OCI-LY1 (cell line): ENCODE data around the gene LRP1-AS.

Source experiments
- H2AFZ ChIP-seq: fragments of 200-600 bp; sonication (generic), shearing (Covaris generic); 2 replicates; pipeline ENCODE4 v1.6.0; 2014; ENCODE audit warnings: antibody characterized with exemption, mild to moderate bottlenecking, low read length
- H3F3A ChIP-seq: fragments of 200-600 bp; sonication (generic), shearing (Covaris generic); 2 replicates; pipeline ENCODE4 v1.6.0; 2014; ENCODE audit warnings: mild to moderate bottlenecking, antibody characterized with exemption, low read length, moderate library complexity; ENCODE audit not compliant: insufficient read depth
- H3K27ac ChIP-seq: fragments of 200-600 bp; sonication (generic); 2 replicates; pipeline ENCODE4 v1.5.1; 2014; ENCODE audit warnings: low read length, mixed run types, mild to moderate bottlenecking, low read depth; ENCODE audit not compliant: poor library complexity, severe bottlenecking
- H3K27me3 ChIP-seq: fragments of 200-600 bp; sonication (generic); 2 replicates; pipeline ENCODE4 v1.6.0; 2014; ENCODE audit warnings: antibody characterized with exemption, mild to moderate bottlenecking, low read length, moderate library complexity; ENCODE audit not compliant: insufficient read depth
- H3K36me3 ChIP-seq: fragments of 200-600 bp; sonication (generic); 2 replicates; pipeline ENCODE4 v1.6.1; 2014; ENCODE audit warnings: mild to moderate bottlenecking, antibody characterized with exemption, low read length, moderate library complexity, mixed read lengths; ENCODE audit not compliant: insufficient read depth
- H3K4me1 ChIP-seq: fragments of 200-600 bp; sonication (generic); 2 replicates; pipeline ENCODE4 v1.5.1; 2014; ENCODE audit warnings: mild to moderate bottlenecking, low read length, moderate library complexity; ENCODE audit not compliant: insufficient read depth, severe bottlenecking
- H3K4me2 ChIP-seq: fragments of 200-600 bp; sonication (generic), shearing (Covaris generic); 2 replicates; pipeline ENCODE4 v1.6.1; 2014; ENCODE audit warnings: low read length
- H3K4me3 ChIP-seq: fragments of 200-600 bp; sonication (generic); 2 replicates; pipeline ENCODE4 v1.5.1; 2014; ENCODE audit warnings: low read length, low read depth, mild to moderate bottlenecking, mixed read lengths; ENCODE audit not compliant: poor library complexity, severe bottlenecking
- H3K79me2 ChIP-seq: fragments of 200-600 bp; shearing (Covaris generic); 2 replicates; pipeline ENCODE4 v1.6.1; 2016; ENCODE audit warnings: mixed run types, low read length, mixed read lengths; ENCODE audit not compliant: insufficient read depth
- H3K9ac ChIP-seq: fragments of 200-600 bp; sonication (generic), shearing (Covaris generic); 2 replicates; pipeline ENCODE4 v1.6.1; 2014; ENCODE audit warnings: mild to moderate bottlenecking, low read length, mixed read lengths
- H3K9me2 ChIP-seq: fragments of 200-600 bp; sonication (generic), shearing (Covaris generic); 2 replicates; pipeline ENCODE4 v1.6.1; 2014; ENCODE audit warnings: low read depth, mild to moderate bottlenecking, low read length, mixed read lengths
- H3K9me3 ChIP-seq: fragments of 200-600 bp; shearing (Covaris generic); 2 replicates; pipeline ENCODE4 v1.6.1; 2014; ENCODE audit warnings: low read length, mixed read lengths
- H4K20me1 ChIP-seq: fragments of 200-600 bp; sonication (generic), shearing (Covaris generic); 2 replicates; pipeline ENCODE4 v1.6.0; 2016; ENCODE audit warnings: mild to moderate bottlenecking, low read length; ENCODE audit not compliant: insufficient read depth
- CTCF ChIP-seq: fragments of 200-600 bp; sonication (generic), shearing (Covaris generic); IDR thresholded peaks from 2 replicates; pipeline ENCODE4 v1.5.1; 2017; ENCODE audit warnings: mild to moderate bottlenecking, antibody characterized with exemption, low read length, moderate library complexity, mixed read lengths
- EZH2 ChIP-seq: fragments of 200-600 bp; sonication (generic), shearing (Covaris generic); IDR thresholded peaks from 2 replicates; pipeline ENCODE4 v1.8.0; 2017; ENCODE audit warnings: borderline replicate concordance, mixed run types, mild to moderate bottlenecking, antibody characterized with exemption, low read length, moderate library complexity, mixed read lengths

The LRP1-AS gene

GRCh38 chr12:57119294-57120085 lies 27.9 kb downstream of the LRP1-AS start:
- TF ChIP-seq CTCF: no peak
- no peak for TF ChIP-seq EZH2
- peaks cover 6% of the 10 kb centered on the region; the same call in 1 of the 2 replicates for H3K36me3 ChIP-seq
- H2AFZ ChIP-seq: no peak overlapping the region

GRCh38 chr12:57118711-57119271 lies 28.6 kb downstream of the LRP1-AS start:
- no peaks in the 10 kb centered on the region for H3K9me2 ChIP-seq
- H2AFZ ChIP-seq: no peak overlapping the region
- H3K4me1 ChIP-seq: no peaks in the 10 kb centered on the region
- no peaks in the 10 kb centered on the region for H3F3A ChIP-seq
- no peak overlapping the region for H3K27ac ChIP-seq
- peaks cover 2% of the 10 kb centered on the region; the same call in 1 of the 2 replicates for H3K9me3 ChIP-seq
- no peak overlapping the region for H3K9ac ChIP-seq
- no peaks in the 10 kb centered on the region for H3K79me2 ChIP-seq
- TF ChIP-seq EZH2 (no peak), CTCF (no peak)
- H4K20me1 ChIP-seq: no peaks in the 10 kb centered on the region
- peaks cover 11% of the 10 kb centered on the region; the same call in 1 of the 2 replicates for H3K27me3 ChIP-seq
- H3K36me3 ChIP-seq: peaks cover 3% of the 10 kb centered on the region; the same call in 1 of the 2 replicates
- H3K4me2 ChIP-seq: no peak overlapping the region
- no peak overlapping the region for H3K4me3 ChIP-seq

More at GRCh38 chr12:57119294-57120085, 27.9 kb downstream of the LRP1-AS start:
- Histone ChIP-seq H4K20me1 (no peaks in the 10 kb centered on the region), H3K4me2 (no peak overlapping the region), H3K27me3 (peaks cover 14% of the 10 kb centered on the region; the same call in 1 of the 2 replicates), H3K79me2 (no peaks in the 10 kb centered on the region), H3K9me3 (peaks cover 3% of the 10 kb centered on the region; the same call in 1 of the 2 replicates), H3K4me3 (no peak overlapping the region), H3K9me2 (no peaks in the 10 kb centered on the region), H3F3A (no peaks in the 10 kb centered on the region), H3K27ac (no peak overlapping the region), H3K4me1 (no peaks in the 10 kb centered on the region), H3K9ac (no peak overlapping the region)

- Histone ChIP-seq H3K9me2 (no peaks in the 10 kb centered on the region), H3K27me3 (no peaks in the 10 kb centered on the region), H3K9ac (no peak overlapping the region), H3K4me2 (no peak overlapping the region), H3K36me3 (no peaks in the 10 kb centered on the region), H3F3A (no peaks in the 10 kb centered on the region), H4K20me1 (no peaks in the 10 kb centered on the region), H3K79me2 (no peaks in the 10 kb centered on the region), H3K9me3 (no peaks in the 10 kb centered on the region), H3K4me3 (no peak overlapping the region), H3K27ac (no peak overlapping the region), H3K4me1 (peaks cover 10% of the 10 kb centered on the region), H2AFZ (no peak overlapping the region)
- no peak for TF ChIP-seq EZH2
- TF ChIP-seq CTCF: no peak
Observed at GRCh38 chr12:57116580-57117281, 30.7 kb downstream of the LRP1-AS start.
